ENCODE data around the gene PYGL.
"Not testable (repeated sequence)": the region's sequence is repeated elsewhere in the genome, so short reads cannot be mapped to it uniquely, and the experiment has no call there.

Gene PYGL

GRCh38 chr14:50954811-50955372 lies 10.6 kb upstream of the PYGL start:
- no peak for DNase-seq

GRCh38 chr14:50953502-50953901 lies 9.2 kb upstream of the PYGL start:
- no peak for DNase-seq

- no peak for DNase-seq
Observed at GRCh38 chr14:50951032-50951431, 6.7 kb upstream of the PYGL start.

- DNase-seq = no peak
Observed at GRCh38 chr14:50948205-50948604, 3.9 kb upstream of the PYGL start.

GRCh38 chr14:50947446-50947845 lies 3.2 kb upstream of the PYGL start:
- no peak for DNase-seq

- no peak for DNase-seq
Observed at GRCh38 chr14:50946234-50946935, 2.1 kb upstream of the PYGL start.

- no peak for DNase-seq
Observed at GRCh38 chr14:50944647-50945413, 547 bp upstream of the PYGL start.

GRCh38 chr14:50943261-50943942 lies 881 bp downstream of the PYGL start:
- DNase-seq = no peak

- DNase-seq = not testable (repeated sequence)
Observed at GRCh38 chr14:50941638-50942037, 2.6 kb downstream of the PYGL start.

- DNase-seq = no peak
Observed at GRCh38 chr14:50941151-50941550, 3.1 kb downstream of the PYGL start.

- DNase-seq = no peak
Observed at GRCh38 chr14:50937800-50938199, 6.5 kb downstream of the PYGL start.

GRCh38 chr14:50937325-50937724 lies 7.0 kb downstream of the PYGL start:
- no peak for DNase-seq

- DNase-seq = no peak
Observed at GRCh38 chr14:50936882-50937281, 7.4 kb downstream of the PYGL start.

GRCh38 chr14:50936016-50936340 lies 8.3 kb downstream of the PYGL start:
- DNase-seq = no peak

- DNase-seq = no peak
Observed at GRCh38 chr14:50935126-50936015, 8.9 kb downstream of the PYGL start.

GRCh38 chr14:50932592-50933495 lies 11.4 kb downstream of the PYGL start:
- DNase-seq = no peak

- DNase-seq = no peak
Observed at GRCh38 chr14:50932156-50932555, 12.1 kb downstream of the PYGL start.

- DNase-seq = no peak
Observed at GRCh38 chr14:50931559-50931958, 12.7 kb downstream of the PYGL start.

- no peak for DNase-seq
Observed at GRCh38 chr14:50929506-50929905, 14.8 kb downstream of the PYGL start.

GRCh38 chr14:50928002-50928635 lies 16.2 kb downstream of the PYGL start:
- DNase-seq = no peak

- DNase-seq = no peak
Observed at GRCh38 chr14:50926851-50927386, 17.4 kb downstream of the PYGL start.
